Effector memory CD8-positive, alpha-beta T cell (primary cell): Measurements from ENCODE around the gene TMEM141.
"Not testable (repeated sequence)": the region's sequence is repeated elsewhere in the genome, so short reads cannot be mapped to it uniquely, and the experiment has no call there.

ENCODE experiments used
- ATAC-seq: fragments of 150-1000 bp; cut with Tn5 transposase; replicated peaks from 2 replicates; pipeline ENCODE4 v1.10.0; 2021; ENCODE audit warnings: mild to moderate bottlenecking, moderate library complexity
- DNase-seq, 3 experiments: peaks; one replicate each; pipeline ENCODE4 v3.0.0; 2021
- H3K27ac Mint-ChIP-seq, 2 donors: one replicate each; pipeline ENCODE4 v1.8.0; 2022; ENCODE audit warnings: mild to moderate bottlenecking in 2 of 2, mixed read lengths in 2 of 2, moderate library complexity in 2 of 2
- H3K27me3 Mint-ChIP-seq, 2 donors: one replicate each; pipeline ENCODE4 v1.8.0; 2022; ENCODE audit warnings: mixed read lengths in 2 of 2
- H3K36me3 Mint-ChIP-seq: one replicate; pipeline ENCODE4 v1.8.0; 2022; ENCODE audit warnings: mild to moderate bottlenecking, moderate library complexity, mixed read lengths; ENCODE audit not compliant: insufficient read depth
- H3K4me1 Mint-ChIP-seq, 2 donors: one replicate each; pipeline ENCODE4 v1.8.0; 2022; ENCODE audit warnings: low read depth in 2 of 2, mixed read lengths in 2 of 2
- H3K4me3 Mint-ChIP-seq, 2 donors: one replicate each; pipeline ENCODE4 v1.8.0; 2022; ENCODE audit warnings: mild to moderate bottlenecking in 2 of 2, mixed read lengths in 2 of 2, moderate library complexity in 2 of 2
- H3K9me3 Mint-ChIP-seq, 2 donors: one replicate each; pipeline ENCODE4 v1.8.0; 2022; ENCODE audit warnings: mixed read lengths in 2 of 2

The TMEM141 gene

DNA sequence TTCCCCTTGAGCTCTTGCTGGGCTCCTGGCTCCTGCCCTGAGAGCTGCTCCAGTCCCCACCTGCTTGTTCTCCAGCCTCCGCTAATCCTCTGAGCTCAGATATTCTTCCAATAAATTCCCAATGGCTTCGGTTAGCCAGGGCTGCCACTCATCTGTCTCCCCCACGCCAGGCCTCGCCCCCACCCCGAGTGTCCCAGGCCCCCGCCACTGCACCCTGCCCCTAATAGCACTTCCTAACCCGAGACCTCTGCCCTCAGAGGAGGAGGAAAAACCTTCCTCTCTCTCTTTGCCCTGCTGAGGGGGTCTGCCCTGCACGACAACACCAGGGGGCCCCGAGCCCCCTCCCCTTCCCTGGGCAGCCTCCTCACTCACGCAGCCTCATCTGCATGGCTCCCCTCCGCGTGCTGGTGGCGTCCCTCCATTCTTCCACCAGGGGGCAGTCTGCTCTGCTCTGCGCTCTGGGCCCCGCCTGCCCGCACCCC, 21.4 kb upstream of the TMEM141 start:
- DNase-seq (peak; percentile 30 to 34 (median 33)), ATAC-seq (peak; percentile 67)
- H3K36me3 Mint-ChIP-seq, result peaks cover 7% of the 10 kb centered on the region
- H3K4me3 Mint-ChIP-seq, result no peak overlapping the region
- no peak overlapping the region for H3K27ac Mint-ChIP-seq
- peaks cover 0 to 6% of the 10 kb centered on the region in 2 donors for H3K9me3 Mint-ChIP-seq
- peaks cover 11 to 12% of the 10 kb centered on the region in 2 donors for H3K4me1 Mint-ChIP-seq
- peaks cover 7 to 46% of the 10 kb centered on the region in 2 donors for H3K27me3 Mint-ChIP-seq

DNA sequence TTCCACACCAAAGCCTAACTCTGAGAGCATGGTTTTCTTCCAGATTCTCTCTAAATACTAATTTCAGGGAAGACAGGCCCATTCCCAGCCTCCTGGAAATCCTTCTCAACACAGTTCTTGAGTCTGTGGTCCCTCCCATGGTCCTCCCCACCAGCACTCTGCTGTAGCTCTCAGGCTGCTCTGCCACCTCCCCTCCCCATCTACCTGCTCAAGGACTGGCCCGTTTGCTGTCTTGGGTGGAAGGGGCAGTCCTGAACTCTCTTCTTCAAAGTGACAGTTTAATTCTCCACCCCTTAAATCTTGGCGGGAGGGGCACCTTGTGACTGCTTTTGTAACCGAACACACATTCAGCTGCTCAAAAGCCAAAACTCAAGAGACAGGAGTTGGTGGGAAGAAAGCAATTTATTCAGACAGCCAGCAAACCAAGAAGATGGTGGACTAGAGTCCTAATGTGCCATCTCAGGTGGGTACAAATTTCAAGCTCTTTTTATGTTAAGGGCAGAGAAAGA, 19.2 kb upstream of the TMEM141 start:
- no peak for ATAC-seq
- no peak for DNase-seq
- H3K36me3 Mint-ChIP-seq, result peaks cover 7% of the 10 kb centered on the region
- peaks cover 0 to 6% of the 10 kb centered on the region in 2 donors for H3K9me3 Mint-ChIP-seq
- H3K27me3 Mint-ChIP-seq, result peaks cover 6 to 47% of the 10 kb centered on the region in 2 donors
- no peak overlapping the region for H3K4me3 Mint-ChIP-seq
- H3K27ac Mint-ChIP-seq, result no peak overlapping the region
- peaks cover 4 to 5% of the 10 kb centered on the region in 2 donors for H3K4me1 Mint-ChIP-seq

DNA sequence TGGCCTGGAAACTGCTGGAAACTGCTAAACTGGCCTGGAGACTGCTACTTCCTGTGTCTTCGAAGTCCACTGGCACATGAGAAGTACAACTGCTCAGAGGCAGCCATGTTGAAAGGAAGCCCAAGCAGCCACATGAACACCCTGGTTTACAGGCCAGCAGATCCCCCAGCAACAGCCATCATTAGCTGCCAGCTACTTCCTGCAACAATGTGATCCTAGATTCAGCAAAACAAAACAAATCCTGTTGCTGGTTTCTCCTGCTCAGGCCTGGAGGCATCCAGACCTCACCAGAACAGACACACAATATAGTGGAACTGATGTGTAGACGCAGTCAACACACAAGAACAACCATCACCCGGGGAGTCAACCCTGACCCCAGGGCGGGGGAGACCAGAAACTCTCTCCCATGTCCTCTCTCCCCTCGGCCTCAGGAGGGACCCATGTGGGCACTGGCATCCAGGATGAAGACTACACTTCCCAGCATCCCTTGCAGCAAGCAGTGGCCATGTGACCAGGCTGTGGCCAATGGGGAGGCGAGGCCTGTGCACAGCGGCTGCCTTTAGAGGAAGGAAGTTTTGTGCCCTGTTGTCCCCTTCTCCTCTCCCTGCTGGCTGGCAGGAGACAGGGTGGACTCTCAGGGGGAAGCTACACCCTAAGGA, 17.6 kb upstream of the TMEM141 start:
- H3K36me3 Mint-ChIP-seq, result peaks cover 7% of the 10 kb centered on the region
- H3K4me3 Mint-ChIP-seq, result no peak overlapping the region
- no peak overlapping the region for H3K27ac Mint-ChIP-seq
- peaks cover 3% of the 10 kb centered on the region in 2 donors for H3K4me1 Mint-ChIP-seq
- ATAC-seq, result peak; percentile 42
- peaks cover 0 to 6% of the 10 kb centered on the region in 2 donors for H3K9me3 Mint-ChIP-seq
- DNase-seq, result no peak
- peaks cover 18 to 51% of the 10 kb centered on the region in 2 donors for H3K27me3 Mint-ChIP-seq

DNA sequence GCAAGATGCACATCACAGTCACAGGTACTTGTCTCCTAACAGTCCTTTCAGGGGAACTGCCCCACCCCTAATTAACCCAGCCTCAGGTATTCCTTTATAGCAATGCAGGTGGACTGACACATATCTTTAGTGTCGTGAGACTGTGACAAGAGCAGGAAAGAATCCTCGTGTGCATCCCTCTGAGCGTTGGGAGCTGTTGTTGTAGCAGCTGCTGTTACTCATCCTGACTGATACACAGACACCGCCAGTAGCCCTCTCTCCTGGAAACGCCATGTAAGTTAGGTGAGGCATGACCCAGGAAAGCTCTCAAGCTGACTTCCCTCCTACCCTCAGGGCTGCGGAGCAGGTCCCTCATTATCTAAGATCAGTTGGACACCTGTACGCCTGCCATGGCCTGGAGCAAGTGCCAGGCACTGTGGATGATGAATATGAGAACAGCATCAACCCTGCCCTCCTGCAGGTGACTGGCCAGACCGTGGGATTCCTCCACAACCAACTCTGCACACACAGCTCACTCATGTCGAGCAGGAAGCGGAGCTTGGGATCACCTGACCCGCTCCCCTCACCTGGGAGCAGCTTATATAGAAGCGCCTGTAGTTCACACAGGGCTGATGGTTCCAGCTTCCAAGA, 16.6 kb upstream of the TMEM141 start:
- Mint-ChIP-seq H3K4me1 (peaks cover 3% of the 10 kb centered on the region in 2 donors), H3K9me3 (peaks cover 0 to 6% of the 10 kb centered on the region in 2 donors), H3K27me3 (peaks cover 28 to 60% of the 10 kb centered on the region in 2 donors), H3K36me3 (peaks cover 7% of the 10 kb centered on the region), H3K27ac (no peak overlapping the region), H3K4me3 (no peak overlapping the region)
- no peak for DNase-seq
- ATAC-seq, result no peak

DNA sequence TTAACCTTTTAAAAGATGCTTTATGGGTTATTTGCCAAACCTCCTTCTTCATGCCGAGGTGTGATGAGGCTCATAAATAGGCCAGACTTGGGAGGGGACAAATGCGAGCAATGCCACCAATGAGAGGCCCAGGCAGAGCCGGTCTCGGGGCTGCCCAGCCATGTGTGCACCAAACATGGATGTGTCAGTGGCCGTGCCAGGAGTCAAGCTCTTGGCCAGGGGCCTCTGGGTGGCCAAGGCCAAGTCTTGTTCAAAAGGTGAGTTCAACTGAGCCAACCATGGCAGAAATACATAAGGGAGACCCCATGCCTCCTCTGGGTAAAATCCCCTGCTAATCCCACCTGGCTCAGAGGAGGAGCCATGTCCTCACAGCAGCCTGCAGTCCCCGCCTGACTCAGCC, 16.0 kb upstream of the TMEM141 start:
- H3K36me3 Mint-ChIP-seq, result peaks cover 3% of the 10 kb centered on the region
- DNase-seq (no peak), ATAC-seq (no peak)
- peaks cover 0 to 3% of the 10 kb centered on the region in 2 donors for H3K4me1 Mint-ChIP-seq
- no peak overlapping the region for H3K4me3 Mint-ChIP-seq
- no peak overlapping the region for H3K27ac Mint-ChIP-seq
- peaks cover 28 to 60% of the 10 kb centered on the region in 2 donors for H3K27me3 Mint-ChIP-seq
- H3K9me3 Mint-ChIP-seq, result peaks cover 0 to 6% of the 10 kb centered on the region in 2 donors

DNA sequence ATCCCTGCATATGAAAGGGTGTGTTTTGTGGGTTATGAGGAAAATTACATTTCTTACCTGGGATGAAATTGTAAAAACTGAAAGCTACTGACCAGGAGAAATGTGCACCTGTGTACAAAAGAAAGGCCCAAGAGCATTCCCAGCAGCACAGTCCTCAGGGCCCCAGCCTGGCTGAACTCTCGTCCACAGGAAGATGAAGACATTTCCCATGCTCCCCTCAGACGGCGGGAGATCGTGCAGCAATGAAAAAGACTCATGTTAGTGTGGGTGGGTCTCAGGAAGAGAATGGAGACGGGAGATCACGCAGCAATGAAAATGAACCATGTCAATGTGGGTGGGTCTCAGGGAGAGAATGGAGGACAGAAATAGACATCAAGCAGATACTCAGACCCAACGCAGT, 14.2 kb upstream of the TMEM141 start:
- Mint-ChIP-seq H3K27ac (peak overlapping the region in 1 of 2 donors; percentile 68), H3K27me3 (peaks cover 28 to 57% of the 10 kb centered on the region in 2 donors), H3K36me3 (peaks cover 2% of the 10 kb centered on the region), H3K4me1 (peaks cover 0 to 3% of the 10 kb centered on the region in 2 donors), H3K9me3 (peaks cover 0 to 6% of the 10 kb centered on the region in 2 donors), H3K4me3 (no peak overlapping the region)
- DNase-seq (no peak), ATAC-seq (no peak)

DNA sequence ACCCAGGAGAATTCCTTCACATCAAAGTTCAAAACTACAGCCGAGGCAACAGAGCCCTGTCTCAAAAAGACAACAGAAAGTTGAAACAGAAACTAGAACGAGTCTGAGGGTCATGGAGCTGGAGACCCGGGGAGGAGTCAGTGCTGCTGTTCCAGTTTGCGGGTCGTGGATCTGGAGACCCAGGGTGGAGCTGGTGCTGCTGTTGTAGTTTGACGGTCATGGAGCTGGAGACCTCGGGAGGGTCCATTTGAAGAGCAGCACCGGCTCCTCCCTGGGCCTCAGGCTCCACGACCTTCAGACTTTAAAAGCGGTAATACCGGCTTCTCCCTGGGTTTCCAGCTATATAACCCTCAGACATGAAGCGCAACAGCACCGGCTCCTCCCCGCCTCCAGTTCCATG, 13.8 kb upstream of the TMEM141 start:
- Mint-ChIP-seq H3K9me3 (peaks cover 0 to 6% of the 10 kb centered on the region in 2 donors), H3K4me1 (peaks cover 0 to 3% of the 10 kb centered on the region in 2 donors), H3K36me3 (no peaks in the 10 kb centered on the region), H3K4me3 (no peak overlapping the region), H3K27ac (no peak overlapping the region), H3K27me3 (peaks cover 28 to 57% of the 10 kb centered on the region in 2 donors)
- DNase-seq (no peak), ATAC-seq (no peak)

DNA sequence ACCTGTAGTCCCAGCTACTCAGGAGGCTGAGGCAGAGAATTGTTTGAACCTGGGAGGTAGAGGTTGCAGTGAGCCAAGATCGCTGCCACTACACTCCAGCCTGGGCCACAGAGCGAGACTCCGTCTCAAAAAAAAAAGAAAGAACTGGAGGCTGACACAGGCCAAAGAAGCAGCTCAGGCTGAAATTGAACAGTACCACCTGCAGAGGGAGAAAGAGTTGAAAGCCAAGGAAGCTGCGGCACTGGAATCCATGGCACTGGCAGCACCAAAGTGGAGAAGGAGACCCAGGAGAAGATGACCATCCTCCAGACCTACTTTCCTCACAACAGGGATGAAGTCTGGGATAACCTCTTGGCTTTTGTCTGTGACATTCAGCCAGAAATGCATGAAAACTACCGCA, 11.3 kb upstream of the TMEM141 start:
- ATAC-seq (no peak), DNase-seq (no peak)
- H3K36me3 Mint-ChIP-seq, result no peaks in the 10 kb centered on the region
- no peaks in the 10 kb centered on the region for H3K9me3 Mint-ChIP-seq
- H3K4me3 Mint-ChIP-seq, result no peak overlapping the region
- peaks cover 28 to 52% of the 10 kb centered on the region in 2 donors for H3K27me3 Mint-ChIP-seq
- no peaks in the 10 kb centered on the region for H3K4me1 Mint-ChIP-seq
- H3K27ac Mint-ChIP-seq, result no peak overlapping the region

DNA sequence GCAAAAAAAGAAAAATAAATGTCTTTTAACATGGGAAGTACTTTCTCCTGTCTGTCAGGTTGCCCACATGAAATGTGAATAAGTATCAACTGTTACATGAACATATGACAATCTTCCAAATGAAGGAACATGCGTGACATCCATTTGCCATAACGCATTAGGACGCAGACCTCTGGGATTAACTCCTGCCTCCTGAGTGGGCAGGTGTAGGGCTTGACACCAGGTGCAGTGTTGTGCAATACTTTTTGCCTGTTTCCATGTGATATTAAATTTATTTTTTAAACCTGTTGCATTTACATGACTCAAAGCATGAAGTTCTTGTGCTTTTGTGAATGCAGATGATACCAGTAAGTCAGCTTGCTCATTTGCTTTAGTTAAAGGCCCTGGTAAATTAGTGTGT, 8.7 kb upstream of the TMEM141 start:
- H3K27me3 Mint-ChIP-seq, result peaks cover 21 to 58% of the 10 kb centered on the region in 2 donors
- ATAC-seq (no peak), DNase-seq (no peak)
- no peak overlapping the region for H3K27ac Mint-ChIP-seq
- no peaks in the 10 kb centered on the region for H3K36me3 Mint-ChIP-seq
- no peak overlapping the region for H3K4me3 Mint-ChIP-seq
- peaks cover under 1 to 4% of the 10 kb centered on the region in 2 donors for H3K4me1 Mint-ChIP-seq
- no peaks in the 10 kb centered on the region for H3K9me3 Mint-ChIP-seq

DNA sequence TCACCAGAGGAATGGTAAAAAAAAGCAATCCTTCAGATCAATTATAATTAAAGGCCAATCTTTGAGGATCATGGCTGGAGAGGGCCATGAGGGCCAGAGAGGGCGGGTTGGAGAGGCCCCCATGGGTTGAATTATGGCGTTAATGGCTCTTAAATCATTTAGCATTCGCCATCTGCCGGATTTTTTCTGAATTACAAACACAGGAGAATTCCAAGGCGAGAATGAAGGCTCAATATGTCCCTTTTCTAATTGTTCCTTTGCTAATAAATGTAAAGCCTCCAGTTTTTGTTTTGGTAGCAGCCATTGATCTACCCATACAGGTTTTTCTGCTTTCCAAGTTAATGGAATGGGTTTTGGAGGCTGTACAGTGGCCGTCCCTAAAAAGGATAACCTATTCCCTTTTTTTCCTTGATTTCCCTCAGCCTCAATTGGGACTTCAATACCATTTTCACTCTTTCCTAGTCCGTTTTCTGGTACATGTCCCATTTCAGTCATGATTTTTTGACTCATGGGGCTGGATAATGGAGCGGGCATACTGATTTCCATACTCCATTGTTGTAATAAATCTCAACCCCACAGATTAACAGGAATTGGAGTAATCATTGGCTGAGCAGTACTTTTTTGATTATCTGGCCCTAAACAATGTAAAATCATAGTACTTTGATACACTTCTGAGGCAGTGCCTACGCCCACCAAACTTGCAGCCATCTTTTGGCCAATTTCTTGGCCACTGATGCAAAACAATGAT, 6.7 kb upstream of the TMEM141 start:
- peaks cover 1 to 38% of the 10 kb centered on the region in 2 donors for H3K27me3 Mint-ChIP-seq
- no peaks in the 10 kb centered on the region for H3K36me3 Mint-ChIP-seq

DNA sequence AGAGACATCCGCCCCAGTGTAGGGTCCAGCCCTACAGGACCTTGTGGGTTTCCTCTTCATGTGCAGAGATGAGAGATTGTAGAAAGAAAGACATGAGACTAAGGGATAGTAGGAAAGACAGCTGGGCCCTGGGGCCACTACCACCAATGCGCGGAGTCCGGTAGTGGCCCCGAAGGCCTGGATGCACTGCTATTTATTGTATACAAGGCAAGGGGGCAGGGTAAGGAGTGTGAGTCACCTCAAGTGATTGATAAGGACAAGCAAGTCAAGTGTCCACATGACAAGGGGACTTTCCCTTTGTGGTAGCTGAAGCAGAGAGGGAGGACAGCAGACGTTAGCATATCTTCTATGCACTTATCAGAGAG, 6.2 kb upstream of the TMEM141 start:
- no peak for DNase-seq
- Mint-ChIP-seq H3K27me3 (peaks cover 0 to 32% of the 10 kb centered on the region in 2 donors), H3K9me3 (no peaks in the 10 kb centered on the region), H3K4me3 (no peak overlapping the region), H3K36me3 (peaks cover 4% of the 10 kb centered on the region), H3K4me1 (peaks cover 8 to 11% of the 10 kb centered on the region in 2 donors), H3K27ac (no peak overlapping the region)
- ATAC-seq, result no peak

More for the DNA sequence above, 6.7 kb upstream of the TMEM141 start:
- H3K9me3 Mint-ChIP-seq, result no peaks in the 10 kb centered on the region
- DNase-seq (no peak), ATAC-seq (no peak)
- H3K4me1 Mint-ChIP-seq, result peaks cover 8 to 11% of the 10 kb centered on the region in 2 donors
- H3K4me3 Mint-ChIP-seq, result no peak overlapping the region
- no peak overlapping the region for H3K27ac Mint-ChIP-seq

DNA sequence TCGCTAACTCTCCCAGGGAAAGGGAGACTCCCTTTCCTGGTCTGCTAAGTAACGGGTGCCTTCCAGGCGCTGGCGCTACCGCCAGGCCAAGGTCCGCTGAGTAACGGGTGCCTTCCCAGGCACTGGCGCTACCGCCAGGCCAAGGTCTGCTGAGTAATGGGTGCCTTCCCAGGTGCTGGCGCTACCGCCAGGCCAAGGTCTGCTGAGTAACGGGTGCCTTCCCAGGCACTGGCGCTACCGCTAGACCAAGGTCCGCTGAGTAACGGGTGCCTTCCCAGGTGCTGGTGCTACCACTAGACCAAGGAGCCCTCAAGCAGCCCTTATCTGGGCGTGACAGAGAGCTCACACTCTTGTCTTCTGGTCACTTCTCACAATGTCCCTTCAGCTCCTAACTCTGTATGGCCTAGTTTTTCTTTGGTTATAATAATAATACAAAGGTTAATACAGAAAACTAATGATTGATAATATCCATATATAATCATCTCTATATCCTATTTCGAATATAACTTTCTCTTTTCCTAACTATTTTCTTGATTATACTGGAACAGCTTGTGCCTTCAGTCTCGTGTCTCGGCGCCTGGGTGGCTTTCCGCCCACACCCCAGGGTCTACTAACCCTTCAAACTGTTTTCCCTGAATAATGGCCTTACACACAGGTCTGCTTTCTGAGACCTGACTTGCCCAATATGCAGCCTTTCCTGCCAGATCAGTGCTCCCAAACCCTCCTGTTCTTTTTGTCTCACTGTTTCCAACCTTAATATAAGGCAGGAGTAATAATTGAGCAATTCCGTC, 5.4 kb upstream of the TMEM141 start:
- not testable (repeated sequence) for H3K27ac Mint-ChIP-seq, ATAC-seq, H3K4me3 Mint-ChIP-seq, DNase-seq, H3K36me3 Mint-ChIP-seq, H3K9me3 Mint-ChIP-seq
- peaks cover 8 to 11% of the 10 kb centered on the region in 2 donors for H3K4me1 Mint-ChIP-seq
- peaks cover 0 to 28% of the 10 kb centered on the region in 2 donors for H3K27me3 Mint-ChIP-seq

DNA sequence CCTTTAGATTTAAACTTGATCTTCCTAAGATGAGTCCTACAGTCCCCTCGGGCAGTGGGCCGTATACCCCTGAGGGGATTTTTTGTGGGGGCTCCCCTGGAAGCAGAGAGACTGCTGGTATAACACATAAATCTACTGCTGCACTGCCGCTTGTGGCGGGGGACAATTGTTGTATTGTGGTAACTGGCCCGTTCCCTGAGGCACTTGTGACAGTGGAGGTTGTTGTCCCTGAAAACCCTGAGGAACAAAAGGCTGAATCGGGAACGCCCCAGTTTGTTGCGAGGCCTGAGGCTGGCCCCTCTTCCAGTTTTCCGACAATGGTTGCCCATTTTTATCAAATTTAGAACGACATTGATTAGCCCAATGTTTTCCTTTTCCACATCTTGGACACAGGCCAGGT, 4.7 kb upstream of the TMEM141 start:
- DNase-seq (no peak), ATAC-seq (no peak)
- peaks cover 0 to 21% of the 10 kb centered on the region in 2 donors for H3K27me3 Mint-ChIP-seq
- H3K4me3 Mint-ChIP-seq, result no peak overlapping the region
- H3K36me3 Mint-ChIP-seq, result peaks cover 5% of the 10 kb centered on the region
- H3K27ac Mint-ChIP-seq, result no peak overlapping the region
- no peaks in the 10 kb centered on the region for H3K9me3 Mint-ChIP-seq
- peaks cover 8 to 15% of the 10 kb centered on the region in 2 donors for H3K4me1 Mint-ChIP-seq
